Cardiac atrium fibroblast (primary cell): ENCODE measurements around the gene DHRS13. TPM values are rescaled to one million over a fixed set of nuclear protein-coding genes. Genes with fewer than 3 reads are reported as not detected.

Experiments used
- total RNA-seq: library from RNA; depleted of rRNA; stranded (reverse); fragments of >200 nt; gene quantifications from 2 replicates; pipeline ENCODE4 v1.2.3, GENCODE V29; 2015

The DHRS13 gene
- total RNA-seq = 7.4 and 9.2 TPM in 2 replicates

GRCh38 chr17:28902819-28903545 is at the start of gene DHRS13:
Gene DHRS13 (minus strand): TSS chr17:28903079. CDS start chr17:28902944, 135 bp downstream.

GRCh38 chr17:28951428-28951990 is 48.6 kb upstream of the DHRS13 start, which contains the start of gene PHF12:
Gene PHF12 (minus strand): TSS chr17:28951518. CDS start chr17:28950960, 558 bp downstream.

GRCh38 chr17:28896884-28897768 is 5.8 kb downstream of the DHRS13 start, which contains the start of gene FLOT2:
Gene FLOT2 (minus strand): TSS chr17:28897733. CDS start chr17:28897574, 159 bp downstream.

GRCh38 chr17:28854457-28855335 is 48.2 kb downstream of the DHRS13 start, which contains the start of gene ERAL1:
Gene ERAL1 (plus strand): TSS chr17:28855016. CDS start chr17:28855035, 19 bp downstream.

Other genes starting within 250 kb of the DHRS13 start
- 42.1 and 66.3 TPM in 2 replicates for gene SDF2, start 241.2 kb downstream of the DHRS13 start, total RNA-seq
- 32.0 and 40.7 TPM in 2 replicates for gene SUPT6H, start 240.9 kb downstream of the DHRS13 start, total RNA-seq
- gene PROCA1, start 191.2 kb downstream of the DHRS13 start, total RNA-seq = under 0.01 TPM in 1 of 2 replicates, not detected in the other
- 266 and 343 TPM in 2 replicates for gene RAB34, start 185.2 kb downstream of the DHRS13 start, total RNA-seq
- gene RPL23A, start 183.1 kb downstream of the DHRS13 start, total RNA-seq = 623 and 755 TPM in 2 replicates
- 8.6 and 20.9 TPM in 2 replicates for gene TLCD1, start 176.8 kb downstream of the DHRS13 start, total RNA-seq
- gene NEK8, start 174.3 kb downstream of the DHRS13 start, total RNA-seq = 2.6 and 3.2 TPM in 2 replicates
- gene TRAF4, start 159.1 kb downstream of the DHRS13 start, total RNA-seq = 30.8 and 39.0 TPM in 2 replicates
- gene FAM222B, start 60.3 kb downstream of the DHRS13 start, total RNA-seq = 4.7 and 16.0 TPM in 2 replicates
- 43.1 and 44.8 TPM in 2 replicates for gene ERAL1, start 48.1 kb downstream of the DHRS13 start, total RNA-seq
- gene FLOT2, start 5.3 kb downstream of the DHRS13 start, total RNA-seq = 69.7 and 76.8 TPM in 2 replicates
- 18.2 and 18.8 TPM in 2 replicates for gene PHF12, start 48.4 kb upstream of the DHRS13 start, total RNA-seq
- gene SEZ6, start 103.0 kb upstream of the DHRS13 start, total RNA-seq = not detected in 2 replicates
- gene PIPOX, start 140.1 kb upstream of the DHRS13 start, total RNA-seq = not detected in 2 replicates